Bronchial epithelial cell (primary cell): ENCODE measurements around the gene ABCE1. TPM values are rescaled to one million over a fixed set of nuclear protein-coding genes. Genes with fewer than 3 reads are reported as not detected.

ENCODE experiments used
- DNase-seq: peaks from one replicate; pipeline ENCODE4 v3.0.0-alpha.2; 2010; ENCODE audit warnings: low read depth
- FAIRE-seq: peaks from 2 replicates; lab custom pipeline; 2011; peaks lifted over from hg19 to GRCh38; lab: Jason Lieb, UNC
- H3K27me3 ChIP-seq: 2 replicates; pipeline ENCODE4 v1.5.1; 2011; ENCODE audit warnings: low read length; ENCODE audit not compliant: control insufficient read depth, insufficient read depth
- H3K36me3 ChIP-seq: 2 replicates; pipeline ENCODE4 v1.5.1; 2011; ENCODE audit warnings: low read length; ENCODE audit not compliant: control insufficient read depth, insufficient read depth
- H3K4me3 ChIP-seq: 2 replicates; pipeline ENCODE4 v1.5.1; 2011; ENCODE audit warnings: mild to moderate bottlenecking, low read depth, low read length, control low read depth
- total RNA-seq: library from RNA; depleted of rRNA; stranded (reverse); fragments of >200 nt; gene quantifications from 2 replicates; pipeline ENCODE4 v1.2.1, GENCODE V29; 2014
- TF ChIP-seq, protein P1 (sequence below): IDR thresholded peaks from 2 replicates; pipeline ENCODE4 v1.5.1; 2011; ENCODE audit warnings: mild to moderate bottlenecking, moderate library complexity, low read length, control low read depth, inconsistent platforms; ENCODE audit not compliant: insufficient read depth, severe bottlenecking

The ABCE1 gene
- 96.0 and 186 TPM in 2 replicates for total RNA-seq

DNA sequence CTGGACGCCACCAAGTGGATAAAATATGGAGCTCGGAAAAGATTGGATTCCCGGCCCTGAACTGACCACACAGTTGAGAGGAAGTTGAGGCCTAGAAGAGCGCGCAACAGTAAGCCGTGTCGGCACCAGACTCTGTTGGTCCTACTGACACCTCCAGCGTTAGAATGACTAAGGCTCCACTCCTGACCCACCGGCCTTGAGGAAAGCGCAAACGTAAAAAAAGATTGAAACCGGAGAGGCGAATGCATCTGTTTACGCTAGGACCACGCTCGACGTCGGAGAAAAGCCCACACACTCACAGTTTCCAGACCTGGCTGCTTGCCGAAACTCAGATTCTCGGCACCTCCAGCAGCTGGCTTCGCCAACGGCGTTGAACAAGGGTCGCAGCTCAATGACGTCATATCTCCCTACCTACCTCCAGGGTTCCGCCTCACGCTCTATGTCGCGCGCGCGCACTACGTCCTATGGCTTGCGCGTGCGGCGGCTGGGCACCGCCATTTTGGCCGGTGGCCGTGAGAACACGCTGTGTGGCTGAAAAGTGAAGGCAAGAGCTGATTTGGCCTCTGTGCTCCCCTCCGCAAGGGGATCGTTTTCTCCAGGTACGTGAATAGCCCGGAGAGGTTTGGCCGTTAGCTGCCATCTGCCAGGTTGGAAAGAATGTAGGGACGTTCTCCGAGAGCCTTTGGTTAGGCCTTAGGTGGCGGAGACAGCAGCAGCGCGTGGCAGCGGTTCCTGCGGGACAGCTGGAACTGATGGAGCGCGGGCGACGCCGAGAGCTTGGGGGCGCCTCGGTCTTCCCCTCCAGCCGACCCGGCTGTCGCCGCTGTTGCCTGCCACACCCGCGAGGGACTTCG, at the start of gene ABCE1, which contains the start of gene ANAPC10:
TSS of gene ABCE1 (plus strand) at position 491 of the 854 bp plus-strand sequence. CDS start 6,102 bp downstream, outside the sequence.
TSS of gene ANAPC10 (minus strand) at position 376 of the 854 bp plus-strand sequence. CDS start 2,097 bp downstream, outside the sequence.
- peak; percentile 96 for FAIRE-seq
- peak; percentile 93 for DNase-seq
- peaks cover 5% of the 10 kb centered on the region for H3K36me3 ChIP-seq
- TF ChIP-seq, protein P1, sequence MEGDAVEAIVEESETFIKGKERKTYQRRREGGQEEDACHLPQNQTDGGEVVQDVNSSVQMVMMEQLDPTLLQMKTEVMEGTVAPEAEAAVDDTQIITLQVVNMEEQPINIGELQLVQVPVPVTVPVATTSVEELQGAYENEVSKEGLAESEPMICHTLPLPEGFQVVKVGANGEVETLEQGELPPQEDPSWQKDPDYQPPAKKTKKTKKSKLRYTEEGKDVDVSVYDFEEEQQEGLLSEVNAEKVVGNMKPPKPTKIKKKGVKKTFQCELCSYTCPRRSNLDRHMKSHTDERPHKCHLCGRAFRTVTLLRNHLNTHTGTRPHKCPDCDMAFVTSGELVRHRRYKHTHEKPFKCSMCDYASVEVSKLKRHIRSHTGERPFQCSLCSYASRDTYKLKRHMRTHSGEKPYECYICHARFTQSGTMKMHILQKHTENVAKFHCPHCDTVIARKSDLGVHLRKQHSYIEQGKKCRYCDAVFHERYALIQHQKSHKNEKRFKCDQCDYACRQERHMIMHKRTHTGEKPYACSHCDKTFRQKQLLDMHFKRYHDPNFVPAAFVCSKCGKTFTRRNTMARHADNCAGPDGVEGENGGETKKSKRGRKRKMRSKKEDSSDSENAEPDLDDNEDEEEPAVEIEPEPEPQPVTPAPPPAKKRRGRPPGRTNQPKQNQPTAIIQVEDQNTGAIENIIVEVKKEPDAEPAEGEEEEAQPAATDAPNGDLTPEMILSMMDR: peak; percentile 11
- peak within 1 kb of the TSS; percentile 59 for H3K4me3 ChIP-seq
- H3K27me3 ChIP-seq: no peaks in the 10 kb centered on the region

DNA sequence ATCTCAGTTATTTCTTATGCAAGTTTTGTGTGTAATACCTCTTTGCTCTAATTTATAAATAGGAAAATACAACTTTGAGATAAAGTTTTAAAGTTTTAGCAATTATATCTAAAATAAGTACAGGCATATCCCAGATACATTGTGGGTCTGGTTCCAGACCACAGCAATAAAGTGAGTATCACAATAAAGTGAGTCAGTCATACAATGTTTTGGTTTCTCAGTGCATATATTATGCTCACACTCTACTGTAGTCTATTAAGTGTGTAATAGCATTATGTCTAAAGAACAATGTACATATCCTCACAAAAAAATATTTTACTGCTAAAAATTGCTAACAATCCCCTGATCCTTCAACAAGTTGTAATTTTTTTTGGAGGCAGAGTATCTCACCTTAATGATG, 49.3 kb upstream of the ABCE1 start:
- Histone ChIP-seq H3K27me3 (no peaks in the 10 kb centered on the region), H3K36me3 (no peaks in the 10 kb centered on the region), H3K4me3 (no peak overlapping the region)
- TF ChIP-seq, protein P1: no peak
- no peak for DNase-seq
- FAIRE-seq: no peak

DNA sequence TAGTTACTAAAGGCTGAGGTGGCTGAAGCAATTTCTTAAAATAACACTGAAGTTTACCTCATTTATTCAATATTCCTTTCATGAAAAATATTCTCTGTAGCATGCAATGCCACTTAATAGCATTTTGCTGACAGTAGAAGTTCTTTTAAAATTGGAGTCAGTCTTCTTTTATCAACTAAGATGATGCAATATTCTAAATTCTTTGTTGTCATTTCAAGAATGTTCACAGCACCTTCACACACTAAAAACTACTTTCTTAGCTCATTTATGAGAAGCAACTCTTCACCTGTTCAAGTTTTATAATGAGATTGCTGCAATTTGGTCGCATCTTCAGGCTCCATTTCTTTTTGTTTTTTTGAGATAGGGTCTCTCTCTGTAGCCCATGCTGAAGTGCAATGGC, 48.9 kb upstream of the ABCE1 start:
- TF ChIP-seq, protein P1: no peak
- H3K36me3 ChIP-seq: no peaks in the 10 kb centered on the region
- FAIRE-seq: no peak
- H3K4me3 ChIP-seq: no peak overlapping the region
- H3K27me3 ChIP-seq: no peaks in the 10 kb centered on the region
- DNase-seq: no peak

DNA sequence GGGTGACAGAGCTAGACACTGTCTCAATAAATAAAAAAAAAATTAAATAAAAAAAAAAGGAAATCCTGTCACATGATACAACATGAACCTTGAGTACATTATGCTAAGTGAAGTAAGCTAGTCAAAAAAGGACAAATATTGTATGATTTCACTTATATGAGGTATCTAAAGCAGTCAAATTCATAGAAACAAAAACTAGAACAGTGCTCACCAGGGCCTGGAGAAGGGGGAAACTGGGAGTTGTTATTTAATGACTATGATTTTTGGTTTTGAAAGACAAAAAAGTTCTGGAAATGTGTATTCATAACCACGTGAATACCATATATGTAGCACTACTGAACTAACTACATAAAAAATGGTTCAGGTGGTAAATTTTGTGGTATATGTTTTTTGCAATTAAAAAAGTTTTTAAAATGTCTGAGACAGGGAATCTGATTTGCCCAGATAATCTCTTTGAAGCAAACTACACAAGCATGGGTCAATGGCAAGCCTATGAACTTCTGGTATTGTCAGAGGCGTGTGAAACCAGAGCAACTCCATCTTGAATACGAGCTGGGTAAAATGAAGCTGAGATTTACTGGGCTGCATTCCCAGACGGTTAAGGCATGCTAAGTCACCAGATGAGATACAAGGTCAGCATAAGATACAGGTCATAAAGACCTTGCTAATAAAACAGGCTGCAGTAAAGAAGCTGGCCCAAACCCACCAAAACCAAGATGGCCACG, 42.4 kb upstream of the ABCE1 start:
- Histone ChIP-seq H3K36me3 (no peaks in the 10 kb centered on the region), H3K4me3 (no peak overlapping the region), H3K27me3 (no peaks in the 10 kb centered on the region)
- DNase-seq: no peak
- no peak for FAIRE-seq
- TF ChIP-seq, protein P1: no peak

DNA sequence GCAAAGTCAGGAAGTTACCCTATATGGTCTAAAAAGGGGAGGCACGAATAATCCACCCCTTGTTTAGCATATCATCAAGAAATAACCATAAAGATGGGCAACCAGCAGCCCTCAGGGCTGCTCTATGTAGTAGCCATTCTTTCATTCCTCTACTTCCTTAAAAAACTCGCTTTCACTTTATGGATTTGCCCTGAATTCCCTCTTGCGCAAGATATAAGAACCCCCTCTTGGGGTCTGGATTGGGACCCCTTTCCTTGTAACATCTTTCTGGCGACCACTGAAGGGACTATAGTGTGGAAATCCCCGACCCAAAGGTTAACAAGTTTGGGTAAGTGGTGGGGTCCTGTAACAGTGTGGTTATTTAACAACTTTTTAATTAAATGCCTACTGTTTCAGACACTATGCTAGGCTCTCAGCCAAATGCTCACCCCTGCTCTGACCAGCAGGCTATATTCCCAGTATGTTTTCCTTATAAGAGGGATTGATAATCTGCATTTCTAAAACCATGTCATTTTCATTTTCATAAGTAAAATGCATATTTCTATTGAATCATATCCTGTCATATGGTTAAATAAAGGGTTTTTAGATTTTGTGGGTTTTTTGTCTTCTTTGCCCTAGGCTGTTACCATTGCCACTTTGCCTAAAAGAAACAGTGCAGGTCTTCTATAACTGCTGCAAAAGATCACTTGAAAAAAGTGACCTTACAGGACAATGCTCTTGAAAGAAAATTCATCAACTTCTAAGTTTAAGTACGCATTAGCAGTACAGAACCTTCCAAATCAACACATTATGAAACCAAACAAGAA, 41.6 kb upstream of the ABCE1 start:
- TF ChIP-seq, protein P1: no peak
- no peaks in the 10 kb centered on the region for H3K27me3 ChIP-seq
- H3K4me3 ChIP-seq: no peak overlapping the region
- FAIRE-seq (no peak), DNase-seq (no peak)
- H3K36me3 ChIP-seq: no peaks in the 10 kb centered on the region
